Stimulated activated CD4-positive, alpha-beta T cell treated with anti-CD3 and anti-CD28 coated beads, Interleukin-2, amount 100 ng/mL, for 48 hours (primary cell): ENCODE measurements around the gene PSMA6.
A peak's percentile ranks its signal among the peaks of the same experiment; 100 is the strongest.
"Not testable (repeated sequence)": the region's sequence is repeated elsewhere in the genome, so short reads cannot be mapped to it uniquely, and the experiment has no call there.

Experiments used
- DNase-seq, 2 donors: peaks; one replicate each; pipeline ENCODE4 v3.0.0-alpha.2; 2020

The PSMA6 gene

DNA sequence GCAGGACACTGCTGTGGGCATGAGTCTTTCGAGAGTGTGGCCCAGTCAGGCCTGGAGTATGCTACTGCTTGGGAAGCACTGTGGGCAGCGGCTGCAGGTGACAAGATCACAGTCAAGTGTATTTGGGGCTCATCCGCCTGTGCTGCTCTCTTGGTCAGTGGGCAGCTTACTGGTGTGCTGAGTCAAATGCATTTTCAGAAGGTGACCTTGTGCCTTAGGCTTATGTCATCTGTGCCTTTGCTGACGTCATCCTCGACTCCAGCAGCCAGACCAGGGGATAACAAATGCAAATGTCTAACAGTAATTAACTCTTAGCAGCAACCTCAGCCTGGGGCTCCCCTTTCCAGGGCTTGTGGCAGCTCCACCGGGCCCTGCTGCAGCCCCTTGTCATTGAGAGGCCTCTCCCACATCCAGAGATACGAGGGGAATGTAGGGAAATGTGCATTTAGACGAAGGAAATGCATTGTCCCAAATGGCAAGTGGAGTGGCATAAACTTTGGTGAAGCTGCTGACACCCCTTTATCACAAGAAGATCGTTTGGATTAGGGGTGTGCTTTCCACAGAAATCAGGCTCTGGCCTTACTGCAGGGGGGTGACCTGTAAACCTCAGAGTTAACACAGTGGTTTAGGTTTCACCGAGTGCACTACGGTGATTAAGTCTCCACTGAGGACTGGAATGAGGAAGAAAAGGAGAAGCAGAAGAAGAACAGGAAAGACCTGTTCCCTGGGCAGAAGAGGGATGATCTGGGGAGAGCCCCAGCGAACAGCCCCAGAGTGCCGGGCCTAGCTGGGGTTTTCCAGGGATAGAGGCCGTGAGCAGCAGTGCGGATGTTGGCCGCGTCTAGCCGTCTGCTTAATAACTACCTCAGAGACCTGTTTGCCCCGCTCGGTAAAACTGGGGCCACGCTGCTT is 39.7 kb downstream of the PSMA6 start:
- no peak for DNase-seq

DNA sequence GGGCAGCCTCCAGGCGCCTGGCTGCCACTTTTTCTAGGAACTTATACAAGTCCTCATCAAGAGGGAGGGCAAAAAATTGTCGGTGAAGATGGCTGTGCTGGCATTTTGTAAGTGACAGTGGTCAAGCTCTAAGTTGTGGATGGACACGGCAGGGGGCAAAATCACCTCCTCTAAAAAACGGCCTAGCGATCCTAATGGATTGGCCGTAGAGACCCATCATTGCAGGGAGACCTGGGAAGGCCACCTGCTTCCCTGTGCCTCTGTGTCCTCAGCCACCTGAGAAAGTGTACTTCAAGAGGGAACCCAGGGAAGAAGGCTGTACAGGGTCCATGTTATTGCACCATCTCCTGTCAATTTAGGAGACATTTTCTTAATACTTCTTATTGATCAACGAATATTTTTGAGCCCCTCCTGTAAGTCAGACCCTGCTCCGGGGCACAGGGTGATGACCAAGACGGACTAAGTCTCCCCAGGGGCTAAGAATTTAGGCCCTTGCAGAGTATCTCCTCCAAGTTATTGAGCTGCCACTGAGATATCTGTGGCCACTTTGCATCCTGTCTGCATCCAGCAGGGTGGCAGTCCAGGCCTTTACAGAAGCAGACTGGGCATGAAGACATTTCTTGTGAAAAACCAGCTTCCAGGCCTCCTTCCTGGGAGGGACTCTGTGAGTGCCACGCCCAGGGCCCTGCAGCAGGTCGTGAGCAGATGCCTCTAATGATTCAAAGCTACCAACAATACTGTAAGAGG is 40.5 kb downstream of the PSMA6 start:
- peak; percentile 39 to 49 for DNase-seq

DNA sequence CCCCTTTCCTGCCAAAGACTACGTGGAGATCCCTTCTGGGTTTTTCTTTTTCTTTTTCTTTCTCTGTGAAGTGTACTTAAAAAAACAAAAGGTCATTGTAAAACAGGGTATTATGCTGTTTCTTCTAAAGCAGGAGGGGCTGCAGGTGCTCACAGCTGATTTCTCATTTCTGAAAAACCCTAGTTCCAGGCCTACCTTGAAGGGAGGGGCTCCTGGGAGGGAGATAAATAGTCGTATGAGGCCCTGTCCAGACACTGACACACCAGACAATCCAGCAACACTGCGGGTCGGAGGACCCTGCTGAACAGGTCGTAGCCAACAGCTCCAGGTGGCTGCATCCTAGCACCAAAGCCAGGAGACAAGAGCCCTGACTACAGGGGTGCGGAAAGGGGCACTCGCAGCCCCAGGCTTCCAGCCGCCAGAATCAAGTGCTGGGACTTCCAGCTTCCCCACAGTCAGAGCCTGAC is 41.1 kb downstream of the PSMA6 start:
- peak in 1 of 2 donors; percentile 21 for DNase-seq

DNA sequence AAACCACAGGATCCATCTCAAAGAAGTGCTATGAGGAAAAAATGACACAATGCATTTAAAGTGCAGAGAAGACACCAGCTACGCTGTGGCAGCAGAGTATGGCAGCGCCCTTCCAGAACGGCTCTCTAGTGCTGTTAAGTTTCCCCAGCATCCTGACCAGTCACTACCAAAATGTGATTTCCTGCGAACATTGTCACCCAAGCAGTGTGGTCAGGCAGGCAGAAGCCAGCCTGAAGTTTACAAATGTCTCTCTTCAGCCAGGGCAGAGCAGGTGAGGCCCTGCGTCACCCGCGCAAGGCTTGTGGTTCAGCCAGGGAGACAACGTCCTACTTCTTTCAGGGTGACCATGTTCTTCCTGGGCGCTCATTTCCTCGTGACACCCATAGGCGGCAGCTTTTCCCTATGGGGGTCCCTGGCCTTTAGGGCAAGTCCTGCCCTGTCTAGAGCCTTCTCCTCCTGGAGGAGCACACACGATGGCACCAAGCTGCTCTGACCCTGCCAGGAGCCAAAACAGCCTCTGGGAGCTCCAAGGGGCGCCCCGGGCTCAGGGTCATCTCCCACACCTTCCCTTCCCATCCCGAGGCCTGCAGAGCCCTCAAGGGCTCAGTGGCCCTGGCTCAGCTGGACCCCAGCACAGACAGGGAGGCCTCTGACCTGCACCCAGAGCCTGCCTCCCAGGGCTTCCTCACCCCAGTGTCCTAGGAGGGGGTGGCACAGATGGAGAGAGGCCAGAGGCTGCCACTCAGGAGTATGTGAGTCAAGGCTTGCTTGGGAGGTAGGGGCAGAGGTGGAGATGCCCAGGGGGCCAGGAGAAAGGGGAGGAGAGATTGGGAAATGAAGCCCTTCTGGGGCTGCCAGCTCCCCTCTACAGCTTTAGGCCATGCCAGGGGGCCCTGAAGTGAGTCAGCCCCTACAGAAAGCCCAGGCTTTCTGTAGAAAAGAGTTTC is 41.9 kb downstream of the PSMA6 start:
- DNase-seq = peak in 1 of 2 donors; percentile 33

DNA sequence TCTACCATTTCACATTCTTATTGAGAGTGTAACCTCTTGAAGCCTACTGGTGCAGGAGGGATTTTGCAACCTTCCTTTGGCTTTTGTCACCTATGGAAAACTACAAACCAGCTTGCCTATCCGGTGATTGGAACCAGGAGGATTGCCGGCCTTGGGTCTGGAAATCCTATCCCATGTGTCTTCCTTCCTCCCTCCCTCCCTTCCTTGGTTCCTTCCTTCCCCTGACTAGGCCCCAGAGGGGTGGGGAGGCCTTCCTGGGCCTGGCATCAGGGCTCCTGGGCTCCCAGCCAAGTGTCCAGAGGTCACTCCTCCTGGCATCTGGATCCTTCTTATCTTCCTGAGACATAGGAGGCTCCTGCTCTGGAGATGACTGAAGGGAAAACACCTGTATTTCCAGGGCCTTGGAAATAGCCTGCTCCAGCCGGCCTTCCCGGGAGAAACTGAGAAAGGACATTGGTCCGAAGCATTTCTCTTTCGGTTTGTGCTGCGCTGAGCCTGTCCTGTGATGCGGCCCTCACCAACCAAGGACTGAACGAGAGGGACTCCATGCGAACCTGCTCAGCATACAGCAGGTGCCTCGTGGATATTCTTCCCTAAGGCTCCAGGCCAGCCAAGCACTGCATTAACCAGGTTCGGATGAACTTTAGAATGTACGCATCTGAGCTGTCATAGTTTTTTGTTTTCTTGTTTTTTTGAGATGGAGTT is 43.4 kb downstream of the PSMA6 start:
- DNase-seq = no peak

DNA sequence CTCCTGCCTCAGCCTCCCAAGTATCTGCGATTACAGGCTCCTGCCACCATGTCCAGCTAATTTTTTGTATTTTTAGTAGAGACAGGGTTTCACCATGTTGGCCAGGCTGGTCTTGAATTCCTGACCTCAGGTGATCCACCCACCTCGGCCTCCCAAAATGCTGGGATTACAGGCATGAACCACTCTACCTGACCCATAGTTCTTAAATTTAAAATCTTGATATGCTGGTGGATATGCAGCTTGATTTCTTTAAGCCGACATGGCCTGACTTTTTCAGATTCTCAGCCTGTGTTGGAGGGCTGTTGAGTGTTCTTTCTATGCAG is 44.0 kb downstream of the PSMA6 start:
- not testable (repeated sequence) for DNase-seq

DNA sequence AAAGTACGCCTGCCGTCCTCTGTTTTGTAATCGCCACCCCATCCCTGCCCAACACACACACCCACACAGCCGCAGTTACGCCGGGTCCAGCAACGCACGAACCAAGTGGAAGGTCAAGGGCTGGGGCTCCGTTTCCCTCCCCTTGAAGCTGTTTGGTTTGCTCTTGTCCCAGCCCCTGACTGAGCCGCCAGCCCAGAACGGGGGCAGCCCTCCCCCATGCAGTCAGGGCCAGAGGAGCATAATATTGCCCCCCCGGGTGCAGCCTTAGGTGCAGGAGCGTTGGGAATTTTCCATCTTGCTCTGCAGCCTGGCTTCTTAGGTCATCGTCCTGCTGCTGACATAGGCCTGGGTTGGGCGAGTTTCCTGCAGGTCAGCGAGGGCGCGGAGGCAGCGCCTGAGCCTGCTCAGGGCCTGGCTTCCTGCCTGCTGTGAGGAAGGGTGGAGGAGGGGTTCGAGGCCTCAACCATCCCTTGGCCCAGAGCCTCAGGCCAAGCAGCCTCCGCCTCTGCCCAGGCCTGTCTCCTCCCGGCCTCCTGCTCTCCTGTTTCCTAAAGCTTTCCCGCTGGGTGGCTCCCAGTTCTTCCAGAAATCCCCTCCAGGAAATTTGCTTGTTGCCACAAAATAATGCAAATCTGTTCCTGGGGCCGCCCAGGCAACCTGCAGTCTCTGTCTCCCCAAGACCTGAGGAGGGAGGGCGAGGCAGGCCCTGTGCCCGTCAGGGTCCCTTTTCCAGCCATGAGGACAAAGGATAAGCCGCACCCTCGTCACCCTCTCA is 44.5 kb downstream of the PSMA6 start:
- no peak for DNase-seq

DNA sequence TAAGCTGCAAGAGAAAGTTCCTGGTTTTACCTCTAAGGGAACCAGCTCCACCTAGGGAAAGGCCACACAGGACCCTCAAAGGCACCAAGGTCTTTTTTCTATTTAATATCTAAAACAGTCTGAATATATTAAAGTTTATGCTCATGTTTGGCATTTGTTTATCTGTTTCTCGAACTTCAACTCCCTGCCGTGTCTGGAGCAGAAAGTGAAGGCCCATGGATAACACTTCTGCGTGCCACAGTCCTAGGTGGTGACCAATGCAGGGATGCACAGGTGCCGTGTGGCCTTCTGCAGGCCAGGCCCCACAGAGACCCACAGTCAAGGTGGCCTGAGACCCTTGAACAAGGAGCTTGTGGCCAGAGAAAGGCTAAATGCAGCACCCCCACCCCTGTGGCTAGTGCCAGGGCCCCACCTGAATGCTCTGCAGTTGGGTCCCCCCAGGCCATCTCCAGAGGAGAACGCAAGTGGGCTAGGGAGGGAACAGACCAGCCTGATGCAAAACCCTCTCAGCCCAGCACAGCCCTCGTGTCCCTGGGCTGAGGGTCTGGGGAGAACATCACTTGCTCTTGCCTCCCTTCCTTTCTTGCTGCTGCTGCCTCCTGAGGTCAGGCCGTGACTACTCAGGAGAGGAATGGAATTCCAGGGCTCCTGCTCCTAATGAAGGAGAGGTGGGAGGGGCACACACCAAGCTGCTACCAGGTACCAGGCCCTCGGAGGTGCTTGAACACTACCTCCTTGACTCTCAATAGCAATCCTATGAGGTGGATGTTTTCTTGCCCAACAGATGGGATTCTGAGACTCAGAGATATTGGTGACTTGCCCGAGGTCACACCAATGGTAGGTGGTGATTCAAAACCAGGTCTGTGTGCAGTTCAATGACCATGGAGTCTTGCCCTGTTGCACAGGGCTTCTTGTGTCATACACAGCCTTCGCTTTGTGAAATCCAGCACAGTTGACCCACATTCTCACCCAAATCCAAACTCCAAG is 45.4 kb downstream of the PSMA6 start:
- no peak for DNase-seq

DNA sequence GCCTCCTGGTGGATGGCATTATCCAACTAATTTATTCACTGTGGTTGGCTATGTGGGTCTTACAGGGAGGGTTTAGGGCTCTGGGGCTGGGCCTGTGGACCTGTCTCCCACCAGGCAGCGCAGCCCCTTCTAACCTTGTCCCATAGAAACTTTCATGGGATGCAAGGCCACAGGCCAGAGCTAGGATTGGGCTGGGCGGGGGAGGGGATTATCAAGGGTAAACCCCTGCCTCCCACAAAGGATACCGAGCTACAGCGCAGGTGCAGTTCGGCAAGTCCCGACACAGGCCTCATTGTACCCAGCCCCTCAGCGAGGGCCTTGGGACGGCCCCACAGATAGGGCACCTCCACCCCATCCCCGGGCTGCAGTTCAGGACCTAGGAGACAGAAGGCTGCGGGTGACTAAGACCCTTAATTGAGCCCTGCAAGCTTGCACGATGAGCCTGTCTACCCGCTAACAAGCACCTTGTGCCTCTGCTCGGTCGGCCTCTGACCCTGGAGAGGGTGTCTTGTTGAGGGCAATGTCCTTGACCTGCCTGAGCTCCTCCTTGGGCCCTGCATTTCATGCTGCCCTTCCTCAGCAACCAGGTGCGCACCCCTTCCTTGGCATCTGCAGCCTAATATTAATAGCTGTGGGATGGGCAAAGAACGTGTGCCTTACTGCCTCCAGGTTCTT is 46.7 kb downstream of the PSMA6 start:
- no peak for DNase-seq

DNA sequence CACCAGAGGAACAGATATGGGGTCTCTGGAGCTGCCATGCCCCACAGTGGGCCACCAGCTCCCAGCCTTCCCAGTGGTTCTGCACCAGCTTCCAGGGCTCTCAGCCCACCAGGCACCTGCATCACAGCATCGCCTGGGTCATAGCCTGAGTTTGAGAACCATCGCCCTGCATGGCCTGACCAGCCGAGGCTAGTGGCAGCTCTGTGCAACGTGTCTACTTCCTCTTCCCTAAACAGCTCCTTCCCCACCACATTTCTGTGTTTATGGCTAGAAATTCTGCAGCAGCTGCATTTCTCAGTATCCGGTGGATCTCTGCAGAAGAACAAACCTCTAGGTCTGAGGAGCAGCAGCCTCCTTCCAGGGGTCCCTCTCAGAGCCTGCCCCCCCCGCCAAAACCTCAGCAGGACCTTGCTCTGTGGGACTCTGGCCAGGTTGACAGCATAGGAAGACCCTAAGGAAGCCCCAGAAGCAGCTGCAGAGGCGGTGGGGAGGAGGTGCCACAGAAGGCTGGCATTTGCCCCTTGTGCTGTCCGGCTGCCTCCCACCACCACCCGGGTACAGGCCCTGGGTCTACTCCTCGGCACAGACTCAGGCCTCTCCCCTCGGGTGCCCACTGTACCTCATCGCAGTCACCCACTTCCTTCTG is 47.7 kb downstream of the PSMA6 start:
- no peak for DNase-seq

DNA sequence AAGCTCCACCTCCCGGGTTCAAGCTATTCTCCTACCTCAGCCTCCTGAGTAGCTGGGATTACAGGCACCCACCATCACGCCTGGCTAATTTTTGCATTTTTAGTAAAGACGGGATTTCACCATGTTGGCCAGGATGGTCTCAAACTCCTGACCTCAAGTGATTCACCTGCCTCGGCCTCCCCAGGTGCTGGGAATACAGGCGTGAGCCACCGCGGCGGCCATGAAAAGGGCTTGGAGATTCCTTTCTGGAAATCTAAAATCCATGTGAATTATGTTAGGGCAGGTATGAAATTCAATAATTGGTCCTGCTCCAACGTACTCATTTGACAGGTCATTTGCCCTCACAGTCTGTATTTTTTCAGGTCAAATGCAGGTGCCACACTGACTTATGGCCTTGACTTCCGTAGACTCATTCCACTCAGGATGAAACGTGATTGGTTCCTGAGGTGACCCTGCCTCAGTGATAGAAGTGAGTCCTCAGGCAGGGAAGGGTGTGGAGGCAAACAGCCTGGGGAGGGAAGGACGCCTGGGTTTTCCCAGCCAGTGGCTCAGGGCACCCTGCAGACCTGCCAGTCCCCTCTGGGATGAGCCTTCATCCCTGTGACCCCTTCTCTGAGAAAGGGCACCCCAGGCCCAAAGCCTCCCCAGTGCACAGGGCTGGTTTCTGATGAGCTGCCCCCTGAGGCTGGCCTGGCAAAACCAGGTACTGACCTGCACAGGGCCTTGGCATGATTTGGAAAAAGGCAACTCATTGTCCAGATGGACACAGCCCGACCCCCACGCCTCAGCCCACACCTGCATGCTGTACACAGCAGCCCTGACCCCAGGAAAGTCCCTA is 48.7 kb downstream of the PSMA6 start:
- no peak for DNase-seq

DNA sequence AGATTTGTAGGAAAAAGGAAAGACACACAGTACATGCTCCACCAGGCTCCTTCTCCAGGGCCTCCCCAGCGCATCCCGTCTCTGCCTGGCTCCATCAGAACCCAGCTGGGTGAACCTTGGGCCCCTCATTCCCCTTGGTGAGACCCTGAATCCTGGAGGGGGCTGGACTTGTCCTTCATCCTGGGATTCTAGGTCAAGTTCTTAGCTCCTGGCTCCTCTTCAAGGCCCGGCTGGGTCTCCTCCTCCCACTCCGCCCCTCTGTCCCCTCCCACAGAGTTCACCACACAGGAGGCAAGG is 49.2 kb downstream of the PSMA6 start:
- no peak for DNase-seq

DNA sequence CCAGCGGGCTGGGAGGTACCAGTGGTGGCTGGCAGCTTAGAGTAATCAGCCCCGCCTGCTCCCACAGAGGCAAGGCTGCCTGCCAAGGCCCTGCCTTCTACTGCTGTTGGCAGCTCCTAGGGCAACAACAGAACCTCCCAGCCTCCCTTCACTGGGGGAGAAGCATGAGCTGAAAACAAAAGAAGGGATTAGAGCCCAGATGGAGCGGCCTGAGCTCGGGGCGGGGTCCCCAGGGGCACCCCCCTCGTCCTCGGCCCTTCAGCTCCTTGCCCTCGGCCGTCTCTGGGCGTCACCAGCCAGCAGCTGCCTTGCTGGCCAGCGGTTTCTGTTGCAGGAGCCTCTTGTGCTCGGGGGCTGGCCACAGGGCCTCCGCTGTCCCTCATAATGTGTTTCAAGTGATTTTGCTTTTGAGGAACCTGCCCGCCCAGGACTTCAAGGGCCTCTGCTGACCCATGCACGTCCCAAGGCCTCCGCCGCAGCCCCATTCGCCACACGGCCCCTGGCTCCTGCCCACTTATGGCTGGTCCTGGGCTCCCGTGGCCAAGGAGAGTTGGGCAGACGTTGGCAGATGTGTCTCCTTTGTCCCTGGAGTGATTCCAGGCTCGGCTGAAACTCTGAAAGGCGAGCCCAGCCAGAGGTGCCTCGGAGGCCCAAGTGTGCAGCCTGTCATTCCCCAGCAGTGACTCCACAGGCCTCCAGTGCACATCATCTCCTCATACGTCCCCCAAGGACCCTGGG is 49.7 kb downstream of the PSMA6 start:
- DNase-seq = no peak

DNA sequence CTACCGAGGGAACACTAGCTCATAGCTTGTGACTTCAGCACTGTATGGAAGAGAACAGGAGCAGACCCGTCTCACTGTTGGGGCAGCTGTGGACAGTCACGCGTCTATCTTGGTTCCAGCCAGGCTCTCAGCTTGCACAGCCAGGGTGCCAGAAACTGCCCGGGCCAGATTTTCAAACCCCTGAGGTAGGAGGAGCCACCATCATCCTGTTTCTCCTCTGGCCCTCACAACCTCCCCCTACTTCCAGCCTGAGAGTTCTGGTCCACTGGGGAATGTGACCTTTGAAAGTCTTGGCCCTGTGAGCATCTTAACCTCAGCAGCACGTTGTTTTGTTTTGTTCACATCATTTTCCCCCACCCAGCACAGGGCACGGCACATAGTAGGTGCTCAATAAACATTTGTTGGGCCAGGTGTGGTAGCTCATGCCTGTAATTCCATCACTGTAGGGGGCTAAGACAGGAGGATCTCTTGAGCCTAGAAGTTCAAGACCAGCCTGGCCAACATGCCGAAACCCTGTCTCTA is 50.4 kb downstream of the PSMA6 start:
- no peak for DNase-seq

DNA sequence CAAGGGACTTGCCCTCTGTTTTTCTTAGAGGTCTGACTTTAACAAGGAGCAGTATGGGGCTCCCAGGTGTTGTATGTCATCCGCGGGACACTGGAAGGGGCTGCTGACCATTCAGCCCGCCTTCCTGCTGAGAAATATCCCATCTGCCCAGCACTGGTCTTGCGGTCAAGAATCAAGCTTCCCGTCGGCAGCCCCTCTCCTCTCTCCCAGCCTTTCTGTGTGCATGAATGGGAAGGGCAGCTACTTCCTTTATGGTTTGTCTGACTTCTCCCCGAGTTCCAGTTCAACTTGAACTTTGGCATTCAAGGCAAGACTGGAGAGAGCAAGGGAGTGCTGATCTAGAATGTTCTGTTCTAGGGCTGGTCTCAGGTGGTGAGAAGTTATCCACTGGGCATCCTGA is 51.5 kb downstream of the PSMA6 start:
- DNase-seq = no peak

DNA sequence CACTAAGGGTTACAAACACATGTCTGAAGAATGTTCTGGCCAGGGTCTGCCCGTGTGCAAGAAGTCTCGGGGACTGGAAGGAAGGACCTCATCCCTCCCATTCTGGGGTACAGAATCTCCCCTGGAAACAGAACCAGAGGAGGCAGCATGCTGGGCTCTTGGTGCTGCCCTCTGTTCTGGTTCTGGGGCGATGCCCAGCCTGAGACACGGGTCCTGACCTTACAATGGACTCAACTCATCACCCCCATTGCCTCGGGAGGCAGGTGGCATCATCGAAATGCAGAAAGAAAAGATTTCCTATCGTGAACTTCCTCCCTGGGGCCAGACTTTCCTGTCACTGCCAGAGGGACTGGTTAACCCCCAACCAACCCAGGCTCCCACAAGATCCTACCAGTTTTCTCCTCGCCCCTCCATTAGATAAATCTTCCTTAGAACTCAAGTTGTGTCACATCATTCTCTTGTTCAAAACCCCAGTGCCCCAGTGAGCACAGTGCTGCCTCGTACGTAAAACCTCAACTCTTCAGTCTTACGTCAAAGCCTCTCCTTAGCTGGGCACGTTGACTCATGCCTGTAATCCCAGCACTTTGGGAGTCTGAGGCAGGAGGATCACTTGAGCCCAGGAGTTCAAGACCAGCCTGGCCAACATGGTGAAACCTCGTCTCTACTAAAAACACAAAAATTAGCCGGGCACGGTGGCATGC is 52.1 kb downstream of the PSMA6 start:
- no peak for DNase-seq
